D721Med (cell line): ENCODE results near the gene DIS3L2.
A peak's percentile ranks its signal among the peaks of the same experiment; 100 is the strongest.
"Not testable (repeated sequence)": the region's sequence is repeated elsewhere in the genome, so short reads cannot be mapped to it uniquely, and the experiment has no call there.

Experiments
- DNase-seq: peaks from one replicate; pipeline ENCODE4 v3.0.0; 2011; ENCODE audit warnings: low spot score; ENCODE audit not compliant: insufficient read length
- FAIRE-seq: peaks from 2 replicates; lab custom pipeline; 2011; peaks lifted over from hg19 to GRCh38; lab: Jason Lieb, UNC
- TF ChIP-seq, protein P1 (sequence below): IDR thresholded peaks from 2 replicates; pipeline ENCODE4 v1.5.1; 2012; ENCODE audit warnings: mild to moderate bottlenecking, control low read depth; ENCODE audit not compliant: insufficient read depth; ENCODE audit errors: missing control alignments

DIS3L2 gene

DNA sequence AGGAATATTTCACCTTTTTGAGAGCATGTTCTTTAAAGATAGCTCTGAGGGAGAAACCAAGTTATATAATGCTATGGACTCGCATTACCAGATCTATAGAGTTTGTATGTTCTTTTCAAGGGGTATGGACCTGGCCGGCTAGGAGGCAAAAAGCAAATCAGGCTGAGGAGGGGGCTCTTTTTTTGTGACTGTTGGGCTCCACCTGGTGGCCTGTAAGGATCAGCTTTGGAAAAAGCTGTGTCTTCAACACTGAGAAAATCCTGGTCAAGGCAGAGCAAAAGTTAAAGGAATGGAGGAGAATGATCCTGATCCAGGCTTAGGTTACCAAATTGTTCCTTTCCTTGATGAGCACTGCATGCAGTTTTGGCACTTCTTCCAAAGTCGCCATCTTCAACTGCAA lies 180.5 kb downstream of the DIS3L2 start:
- DNase-seq = no peak
- peak; percentile 88 for FAIRE-seq

DNA sequence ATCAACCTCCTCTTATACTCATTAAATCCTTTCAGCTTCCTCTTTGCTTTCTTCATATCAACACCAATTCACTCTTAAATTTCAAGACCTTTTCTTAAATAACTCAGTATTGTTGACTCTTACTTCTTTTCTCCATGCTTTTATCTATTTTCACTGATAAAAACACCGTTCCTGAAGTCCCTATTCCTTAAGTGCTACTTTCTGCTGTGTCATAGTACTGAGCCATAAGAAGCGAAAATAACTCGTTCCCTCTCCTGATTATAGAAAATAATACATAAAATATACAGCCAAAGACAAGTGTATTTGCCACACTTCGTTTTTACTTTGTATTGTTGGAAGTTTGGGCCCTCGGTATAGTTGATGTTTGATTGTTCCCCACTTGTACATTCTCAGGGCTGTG lies 181.0 kb downstream of the DIS3L2 start:
- no peak for DNase-seq
- TF ChIP-seq, protein P1, sequence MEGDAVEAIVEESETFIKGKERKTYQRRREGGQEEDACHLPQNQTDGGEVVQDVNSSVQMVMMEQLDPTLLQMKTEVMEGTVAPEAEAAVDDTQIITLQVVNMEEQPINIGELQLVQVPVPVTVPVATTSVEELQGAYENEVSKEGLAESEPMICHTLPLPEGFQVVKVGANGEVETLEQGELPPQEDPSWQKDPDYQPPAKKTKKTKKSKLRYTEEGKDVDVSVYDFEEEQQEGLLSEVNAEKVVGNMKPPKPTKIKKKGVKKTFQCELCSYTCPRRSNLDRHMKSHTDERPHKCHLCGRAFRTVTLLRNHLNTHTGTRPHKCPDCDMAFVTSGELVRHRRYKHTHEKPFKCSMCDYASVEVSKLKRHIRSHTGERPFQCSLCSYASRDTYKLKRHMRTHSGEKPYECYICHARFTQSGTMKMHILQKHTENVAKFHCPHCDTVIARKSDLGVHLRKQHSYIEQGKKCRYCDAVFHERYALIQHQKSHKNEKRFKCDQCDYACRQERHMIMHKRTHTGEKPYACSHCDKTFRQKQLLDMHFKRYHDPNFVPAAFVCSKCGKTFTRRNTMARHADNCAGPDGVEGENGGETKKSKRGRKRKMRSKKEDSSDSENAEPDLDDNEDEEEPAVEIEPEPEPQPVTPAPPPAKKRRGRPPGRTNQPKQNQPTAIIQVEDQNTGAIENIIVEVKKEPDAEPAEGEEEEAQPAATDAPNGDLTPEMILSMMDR = no peak
- FAIRE-seq = no peak

More for the DNA sequence above, 180.5 kb downstream of the DIS3L2 start:
- TF ChIP-seq, protein P1 = peak; percentile 80

DNA sequence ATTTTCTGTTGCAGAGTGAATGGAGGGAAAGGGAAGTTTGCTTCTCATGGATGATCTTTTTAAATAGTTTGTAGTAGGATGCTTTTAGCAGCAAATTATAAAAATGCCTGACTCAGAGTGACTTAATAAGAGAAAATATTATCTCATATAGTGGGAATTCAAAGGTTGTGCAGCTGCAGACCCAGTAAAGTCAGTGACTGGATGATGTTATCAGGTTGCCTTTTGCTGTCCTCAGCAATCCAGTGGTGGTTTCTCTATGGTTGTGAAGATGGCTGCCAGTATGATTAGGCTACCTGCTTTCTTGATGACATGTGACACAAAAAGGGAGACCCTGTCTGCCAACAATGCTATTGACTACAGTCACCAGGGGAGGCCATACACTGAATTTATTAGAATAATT lies 184.8 kb downstream of the DIS3L2 start:
- TF ChIP-seq, protein P1 = no peak
- FAIRE-seq (no peak), DNase-seq (no peak)

DNA sequence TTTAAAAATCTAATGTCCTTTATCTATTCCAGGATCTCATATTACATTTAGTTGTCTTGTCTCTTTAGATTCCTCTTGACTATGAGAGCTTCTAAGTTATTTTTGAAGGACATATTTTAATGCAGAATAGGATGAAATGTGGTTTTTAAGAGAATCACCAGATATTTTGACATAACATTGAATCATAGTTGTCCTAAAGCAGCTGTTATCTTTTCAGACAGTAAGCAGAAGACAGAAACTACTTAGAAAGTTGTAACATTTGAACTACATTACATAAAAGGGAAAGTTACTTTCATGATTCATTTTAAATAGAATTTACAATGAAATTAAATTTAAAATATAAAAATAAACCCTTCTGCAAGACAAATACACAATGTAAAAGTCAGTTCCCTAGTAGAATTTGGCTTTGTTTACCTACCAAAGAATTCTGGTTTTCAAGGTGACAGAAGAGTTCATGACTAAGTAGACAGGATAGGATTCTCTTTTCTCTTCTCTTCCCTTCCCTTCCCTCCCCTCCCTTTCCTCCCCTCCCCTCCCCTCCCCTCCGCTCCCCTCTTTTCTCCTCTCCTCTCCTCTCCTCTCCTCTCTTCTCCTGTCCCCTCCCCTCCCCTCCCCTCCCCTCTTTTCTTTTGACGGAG lies 186.0 kb downstream of the DIS3L2 start:
- DNase-seq (no peak), FAIRE-seq (no peak)
- TF ChIP-seq, protein P1 = no peak

DNA sequence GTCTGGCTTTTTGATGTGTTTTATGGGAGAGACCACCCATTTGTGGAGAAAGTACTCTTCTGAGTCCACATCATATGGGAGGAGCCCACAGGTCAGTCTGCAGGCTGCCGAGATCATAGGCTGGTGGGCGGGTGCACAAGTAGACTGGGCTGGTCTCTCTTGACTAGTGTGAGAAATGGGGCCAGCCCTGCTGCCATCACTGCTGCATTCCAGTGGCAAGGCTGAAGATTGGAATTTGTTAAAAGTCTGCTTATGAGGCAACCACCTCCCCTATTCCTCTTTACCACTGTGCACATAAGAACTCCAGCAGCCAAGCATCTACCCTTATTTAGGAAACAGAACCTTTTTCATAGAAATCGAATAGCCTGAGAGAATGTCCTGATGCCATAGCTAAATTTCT lies 200.7 kb downstream of the DIS3L2 start:
- FAIRE-seq = no peak
- DNase-seq = no peak
- TF ChIP-seq, protein P1 = no peak

DNA sequence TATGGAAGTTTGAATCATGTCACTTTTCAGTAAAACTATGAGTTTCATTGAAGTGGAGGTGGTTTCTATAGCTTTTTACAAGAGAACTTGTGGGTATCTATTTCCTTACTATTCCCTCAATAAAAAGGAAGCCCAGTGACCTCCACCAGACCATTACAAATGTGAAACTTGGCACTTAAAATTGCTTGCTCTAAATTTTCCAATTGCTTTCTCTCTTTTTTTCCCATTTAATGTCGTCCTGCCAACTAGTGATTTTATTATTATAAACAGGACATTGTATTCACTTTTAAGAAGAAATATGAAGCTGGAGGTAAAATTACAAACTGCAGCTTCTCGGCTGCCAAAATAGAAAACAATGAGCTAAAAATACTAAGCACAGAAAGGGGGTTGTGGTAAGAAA lies 208.9 kb downstream of the DIS3L2 start:
- FAIRE-seq (no peak), DNase-seq (no peak)
- TF ChIP-seq, protein P1 = no peak

DNA sequence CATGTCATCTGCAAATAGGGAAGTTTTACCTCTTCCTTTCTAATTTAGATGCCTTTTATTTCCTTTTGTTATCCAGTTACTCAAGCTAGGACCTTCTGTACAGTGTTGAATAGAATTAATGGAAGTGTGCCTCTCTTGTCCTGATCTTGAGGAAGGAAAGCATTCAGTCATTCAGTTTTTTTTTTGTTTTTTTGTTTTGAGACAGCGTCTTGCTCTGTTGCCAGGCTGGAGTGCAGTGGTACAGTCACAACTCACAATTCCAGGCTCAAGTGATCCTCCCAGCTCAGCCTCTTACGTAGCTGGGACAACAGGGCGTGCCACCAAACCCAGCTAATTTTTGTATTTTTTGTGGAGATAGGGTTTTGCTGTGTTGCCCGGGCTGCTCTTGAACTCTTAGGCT lies 213.1 kb downstream of the DIS3L2 start:
- FAIRE-seq (no peak), DNase-seq (no peak)
- TF ChIP-seq, protein P1 = no peak

DNA sequence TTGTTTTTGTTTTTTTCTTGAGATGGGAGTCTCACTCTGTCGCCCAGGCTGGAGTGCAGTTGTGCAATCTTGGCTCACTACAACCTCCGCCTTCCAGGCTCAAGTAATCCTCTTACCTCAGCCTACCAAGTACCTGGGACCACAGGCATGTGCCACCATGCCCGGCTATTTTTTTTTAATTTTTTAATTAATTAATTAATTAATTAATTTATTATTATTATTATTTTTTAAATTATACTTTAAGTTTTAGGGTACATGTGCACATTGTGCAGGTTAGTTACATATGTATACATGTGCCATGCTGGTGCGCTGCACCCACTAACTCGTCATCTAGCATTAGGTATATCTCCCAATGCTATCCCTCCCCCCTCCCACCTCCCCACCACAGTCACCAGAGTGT lies 215.1 kb downstream of the DIS3L2 start:
- DNase-seq, FAIRE-seq: not testable (repeated sequence)
